ENCODE results near the gene ACTA1. TPM values are rescaled to one million over a fixed set of nuclear protein-coding genes. Genes with fewer than 3 reads are reported as not detected.
"Not testable (repeated sequence)": the region's sequence is repeated elsewhere in the genome, so short reads cannot be mapped to it uniquely, and the experiment has no call there.

ACTA1 gene
- total RNA-seq, 1 donor from 2014 or later, result not detected

GRCh38 chr1:229409616-229410369, 24.1 kb downstream of the ACTA1 start:
- intact Hi-C loops (cut with micrococcal nuclease), result no loop called here

GRCh38 chr1:229408458-229409037, 25.3 kb downstream of the ACTA1 start:
- intact Hi-C loops (cut with micrococcal nuclease), result no loop called here

GRCh38 chr1:229407206-229408026, 26.5 kb downstream of the ACTA1 start:
- intact Hi-C loops (cut with micrococcal nuclease), result no loop called here

GRCh38 chr1:229406798-229407197, 27.1 kb downstream of the ACTA1 start:
- intact Hi-C loops (cut with micrococcal nuclease), result no loop called here

- intact Hi-C loops (cut with micrococcal nuclease), result no loop called here
Observed at GRCh38 chr1:229403573-229403972, 30.3 kb downstream of the ACTA1 start.

- intact Hi-C loops (cut with micrococcal nuclease), result no loop called here
Observed at GRCh38 chr1:229402993-229403392, 30.9 kb downstream of the ACTA1 start.

- intact Hi-C loops (cut with micrococcal nuclease), result not testable (repeated sequence)
Observed at GRCh38 chr1:229402329-229402728, 31.6 kb downstream of the ACTA1 start.

GRCh38 chr1:229397762-229398161, 36.1 kb downstream of the ACTA1 start:
- intact Hi-C loops (cut with micrococcal nuclease), result no loop called here

- intact Hi-C loops (cut with micrococcal nuclease), result no loop called here
Observed at GRCh38 chr1:229396585-229397206, 37.2 kb downstream of the ACTA1 start.

- intact Hi-C loops (cut with micrococcal nuclease), result not testable (repeated sequence)
Observed at GRCh38 chr1:229394517-229394916, 39.4 kb downstream of the ACTA1 start.

GRCh38 chr1:229392936-229393335, 41.0 kb downstream of the ACTA1 start:
- intact Hi-C loops (cut with micrococcal nuclease), result no loop called here

GRCh38 chr1:229390130-229390529, 43.8 kb downstream of the ACTA1 start:
- intact Hi-C loops (cut with micrococcal nuclease), result no loop called here

GRCh38 chr1:229388897-229389580, 44.9 kb downstream of the ACTA1 start:
- intact Hi-C loops (cut with micrococcal nuclease), result no loop called here

GRCh38 chr1:229385853-229386456, 47.9 kb downstream of the ACTA1 start:
- intact Hi-C loops (cut with micrococcal nuclease), result no loop called here

- intact Hi-C loops (cut with micrococcal nuclease), result no loop called here
Observed at GRCh38 chr1:229384822-229385221, 49.1 kb downstream of the ACTA1 start.

GRCh38 chr1:229383961-229384360, 49.9 kb downstream of the ACTA1 start:
- intact Hi-C loops (cut with micrococcal nuclease), result no loop called here

GRCh38 chr1:229383188-229383587, 50.7 kb downstream of the ACTA1 start:
- intact Hi-C loops (cut with micrococcal nuclease), result no loop called here

Data from T-helper 2 cell treated with Interferon-gamma antibody and Interleukin-4, amounts not matched to agents 100 ng/mL and 5 ng/mL, for 36 hours (primary cell).